ENCODE measurements around the gene MAGEB10. TPM values are rescaled to one million over a fixed set of nuclear protein-coding genes. Genes with fewer than 3 reads are reported as not detected.
A peak's percentile ranks its signal among the peaks of the same experiment; 100 is the strongest.
"Not testable (repeated sequence)": the region's sequence is repeated elsewhere in the genome, so short reads cannot be mapped to it uniquely, and the experiment has no call there.

Gene MAGEB10
- total RNA-seq, 1 donor: not detected

- no peak overlapping the region for H3K4me3 ChIP-seq (ENCODE audit: low read depth, low read length)
- TF ChIP-seq CTCF (IDR thresholded peaks at IDR 0.05; ENCODE audit: insufficient read depth, low read length): no peak
- DNase-seq (ENCODE audit: low read depth): no peak
These were observed 436 bp downstream of the MAGEB10 start for GRCh38 chrX:27808226-27808625.

- not testable (repeated sequence) for H3K4me3 ChIP-seq (ENCODE audit: low read depth, low read length); DNase-seq (ENCODE audit: low read depth)
These were observed 1.4 kb downstream of the MAGEB10 start for GRCh38 chrX:27808991-27809859.

- peak; percentile 62 for DNase-seq (ENCODE audit: low read depth)
- H3K4me3 ChIP-seq (ENCODE audit: low read depth, low read length): no peak overlapping the region
- TF ChIP-seq CTCF (IDR thresholded peaks at IDR 0.05; ENCODE audit: insufficient read depth, low read length): no peak
These were observed 7.4 kb downstream of the MAGEB10 start for GRCh38 chrX:27815209-27815608.

- no peak for TF ChIP-seq CTCF (IDR thresholded peaks at IDR 0.05; ENCODE audit: insufficient read depth, low read length)
- no peak overlapping the region for H3K4me3 ChIP-seq (ENCODE audit: low read depth, low read length)
- no peak for DNase-seq (ENCODE audit: low read depth)
These were observed 16.0 kb downstream of the MAGEB10 start for GRCh38 chrX:27823812-27824211.

- DNase-seq (ENCODE audit: low read depth): peak; percentile 36
- no peak for TF ChIP-seq CTCF (IDR thresholded peaks at IDR 0.05; ENCODE audit: insufficient read depth, low read length)
- H3K4me3 ChIP-seq (ENCODE audit: low read depth, low read length): no peak overlapping the region
These were observed 30.4 kb downstream of the MAGEB10 start for GRCh38 chrX:27838185-27838584.

- H3K4me3 ChIP-seq (ENCODE audit: low read depth, low read length): no peak overlapping the region
- DNase-seq (ENCODE audit: low read depth): no peak
- TF ChIP-seq CTCF (IDR thresholded peaks at IDR 0.05; ENCODE audit: insufficient read depth, low read length): no peak
These were observed 33.1 kb downstream of the MAGEB10 start for GRCh38 chrX:27840881-27841280.

GRCh38 chrX:27842859-27843258 lies 35.1 kb downstream of the MAGEB10 start:
- TF ChIP-seq CTCF (IDR thresholded peaks at IDR 0.05; ENCODE audit: insufficient read depth, low read length): no peak
- H3K4me3 ChIP-seq (ENCODE audit: low read depth, low read length): no peak overlapping the region
- DNase-seq (ENCODE audit: low read depth): no peak

Data from fibroblast of the aortic adventitia (primary cell).